Measurements from ENCODE around the gene FADS2. TPM values are rescaled to one million over a fixed set of nuclear protein-coding genes. Genes with fewer than 3 reads are reported as not detected.

Gene FADS2
- total and polyA plus RNA-seq, 12 donors = 12.2 to 37.0 (median 23.5) TPM

DNA sequence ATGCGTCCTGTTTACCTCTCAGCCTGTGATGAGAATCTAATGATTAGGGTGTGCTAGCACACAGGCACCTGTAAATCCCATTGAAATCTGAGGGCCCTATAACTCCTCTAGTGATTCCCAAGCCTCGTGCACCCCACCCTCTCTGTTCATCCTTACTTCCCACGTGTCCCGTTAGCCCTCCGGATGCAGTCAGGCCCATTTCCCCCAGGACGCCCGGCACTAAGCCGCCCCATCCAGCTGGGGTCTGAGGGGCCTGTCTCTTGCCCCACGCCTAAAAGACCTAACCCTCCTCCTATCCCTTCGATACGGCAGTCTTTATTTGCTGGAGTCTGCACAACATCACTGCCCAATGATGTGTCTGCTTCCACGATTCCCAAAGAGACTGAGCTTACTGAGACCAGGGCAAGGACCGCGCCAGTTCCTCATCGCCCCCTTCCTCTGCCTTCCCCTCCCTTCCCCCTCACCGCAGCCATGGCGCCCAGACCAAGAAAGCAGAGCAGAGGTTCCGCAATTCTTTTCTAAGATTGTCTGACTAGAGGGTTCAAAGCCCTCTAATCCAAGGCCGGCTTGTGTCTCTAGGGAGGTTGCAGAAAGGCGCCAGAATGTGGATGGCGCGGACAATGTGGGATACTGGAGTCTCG is 1.1 kb upstream of the FADS2 start:
- Histone ChIP-seq H3K9me3 (no peaks in the 10 kb centered on the region), H3K27me3 (peaks cover 0 to 11% (median 0%) of the 10 kb centered on the region in 7 donors), H3K4me3 (peak overlapping the region; percentile 44 to 86 (median 73)), H3K36me3 (peaks cover 0 to 4% (median 0%) of the 10 kb centered on the region in 9 donors), H3K27ac (peak overlapping the region; percentile 40 to 95 (median 86)), H3K4me1 (peaks cover 9 to 53% (median 36%) of the 10 kb centered on the region in 9 donors)
- DNase-seq (no peak), ATAC-seq (peak in 5 of 8 donors; percentile 1 to 8 (median 4))
- WGBS, 2 donors = 21% methylated on average over 23 of the region's 23 CpGs
- TF ChIP-seq, protein P1, sequence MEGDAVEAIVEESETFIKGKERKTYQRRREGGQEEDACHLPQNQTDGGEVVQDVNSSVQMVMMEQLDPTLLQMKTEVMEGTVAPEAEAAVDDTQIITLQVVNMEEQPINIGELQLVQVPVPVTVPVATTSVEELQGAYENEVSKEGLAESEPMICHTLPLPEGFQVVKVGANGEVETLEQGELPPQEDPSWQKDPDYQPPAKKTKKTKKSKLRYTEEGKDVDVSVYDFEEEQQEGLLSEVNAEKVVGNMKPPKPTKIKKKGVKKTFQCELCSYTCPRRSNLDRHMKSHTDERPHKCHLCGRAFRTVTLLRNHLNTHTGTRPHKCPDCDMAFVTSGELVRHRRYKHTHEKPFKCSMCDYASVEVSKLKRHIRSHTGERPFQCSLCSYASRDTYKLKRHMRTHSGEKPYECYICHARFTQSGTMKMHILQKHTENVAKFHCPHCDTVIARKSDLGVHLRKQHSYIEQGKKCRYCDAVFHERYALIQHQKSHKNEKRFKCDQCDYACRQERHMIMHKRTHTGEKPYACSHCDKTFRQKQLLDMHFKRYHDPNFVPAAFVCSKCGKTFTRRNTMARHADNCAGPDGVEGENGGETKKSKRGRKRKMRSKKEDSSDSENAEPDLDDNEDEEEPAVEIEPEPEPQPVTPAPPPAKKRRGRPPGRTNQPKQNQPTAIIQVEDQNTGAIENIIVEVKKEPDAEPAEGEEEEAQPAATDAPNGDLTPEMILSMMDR (IDR thresholded peaks at IDR 0.05) = no peak
- intact Hi-C loops (cut with DNase I) = loop anchor here in 2 of 10 donors (2.0 to 5.0 kb wide), 2 partner anchors 35 to 64 kb away; partner anchors contain the start of gene FADS3 (in 1 of the 2)

DNA sequence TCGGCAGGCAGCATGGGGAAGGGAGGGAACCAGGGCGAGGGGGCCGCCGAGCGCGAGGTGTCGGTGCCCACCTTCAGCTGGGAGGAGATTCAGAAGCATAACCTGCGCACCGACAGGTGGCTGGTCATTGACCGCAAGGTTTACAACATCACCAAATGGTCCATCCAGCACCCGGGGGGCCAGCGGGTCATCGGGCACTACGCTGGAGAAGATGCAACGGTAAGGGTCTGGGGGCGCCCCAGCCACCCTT is 204 bp downstream of the FADS2 start:
- H3K36me3 ChIP-seq = peaks cover 0 to 3% (median 0%) of the 10 kb centered on the region in 9 donors
- no peak for ATAC-seq
- peak overlapping the region in 9 of 10 donors; percentile 77 to 95 (median 87) for H3K27ac ChIP-seq
- TF ChIP-seq, protein P1 (IDR thresholded peaks at IDR 0.05) = no peak
- H3K4me3 ChIP-seq = peak overlapping the region; percentile 44 to 86 (median 73)
- no peaks in the 10 kb centered on the region for H3K9me3 ChIP-seq
- H3K4me1 ChIP-seq = peaks cover 12 to 60% (median 48%) of the 10 kb centered on the region in 9 donors
- 1% methylated on average over 16 of the region's 16 CpGs for WGBS, 2 donors
- DNase-seq = no peak
- peaks cover 0 to 11% (median 0%) of the 10 kb centered on the region in 7 donors for H3K27me3 ChIP-seq
- intact Hi-C loops (cut with DNase I) = loop anchor here in 1 of 10 donors (5.0 kb wide), 1 partner anchor 34 kb away; no protein-coding TSS in a partner anchor

DNA sequence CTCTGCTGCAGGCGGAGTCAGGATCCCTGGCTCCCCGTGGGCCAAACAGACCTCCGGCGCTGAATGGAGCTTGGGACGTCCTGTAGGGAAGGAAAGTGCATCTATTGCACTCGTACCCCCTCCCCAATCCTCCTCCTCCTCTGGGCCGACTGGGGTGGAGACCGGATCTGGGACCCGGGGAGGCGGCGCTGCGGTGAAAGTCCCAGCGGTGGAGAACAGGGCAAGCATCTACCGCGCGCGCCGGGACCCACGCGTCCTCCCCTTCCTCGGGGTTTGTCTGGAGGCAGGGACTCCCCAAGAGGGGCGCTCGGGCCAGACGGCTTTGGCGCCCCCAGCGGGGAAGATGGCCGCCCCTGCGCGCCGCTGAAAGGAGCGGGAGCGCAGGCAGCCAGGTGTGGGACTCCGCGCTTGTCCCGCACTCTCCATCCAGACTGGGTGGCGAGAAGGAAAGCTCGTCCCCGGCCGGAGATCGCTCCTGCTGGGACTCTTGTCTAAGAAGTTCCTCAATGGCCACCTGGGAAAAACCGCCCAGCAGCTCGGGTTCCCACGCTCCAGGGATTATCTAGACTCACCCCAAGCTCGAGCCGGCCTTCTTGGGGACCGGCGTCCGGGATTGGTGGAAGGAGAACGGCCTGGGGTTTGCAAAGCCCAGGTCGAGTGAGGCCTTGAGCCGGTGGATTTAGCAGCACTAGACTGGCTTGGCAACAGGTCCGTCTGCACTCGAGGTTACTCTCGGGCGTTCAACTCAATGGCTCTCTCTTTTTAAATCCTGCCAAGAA is 718 bp downstream of the FADS2 start:
- H3K4me1 ChIP-seq = peaks cover 12 to 65% (median 50%) of the 10 kb centered on the region in 9 donors
- DNase-seq (peak; percentile 53 to 56), ATAC-seq (peak; percentile 31 to 59 (median 48))
- 0 to 1% methylated on average over 47 to 55 of the region's 55 CpGs for WGBS, 2 donors
- H3K9me3 ChIP-seq = no peaks in the 10 kb centered on the region
- intact Hi-C loops (cut with DNase I) = loop anchor here in 1 of 10 donors (5.0 kb wide), 1 partner anchor 33 kb away; no protein-coding TSS in a partner anchor
- TF ChIP-seq, protein P1 (IDR thresholded peaks at IDR 0.05) = peak in 8 of 9 donors; percentile 30 to 68 (median 51)
- peak overlapping the region; percentile 44 to 86 (median 73) for H3K4me3 ChIP-seq
- peaks cover 0 to 11% (median 0%) of the 10 kb centered on the region in 7 donors for H3K27me3 ChIP-seq
- no peaks in the 10 kb centered on the region for H3K36me3 ChIP-seq
- peak overlapping the region; percentile 2 to 95 (median 86) for H3K27ac ChIP-seq

DNA sequence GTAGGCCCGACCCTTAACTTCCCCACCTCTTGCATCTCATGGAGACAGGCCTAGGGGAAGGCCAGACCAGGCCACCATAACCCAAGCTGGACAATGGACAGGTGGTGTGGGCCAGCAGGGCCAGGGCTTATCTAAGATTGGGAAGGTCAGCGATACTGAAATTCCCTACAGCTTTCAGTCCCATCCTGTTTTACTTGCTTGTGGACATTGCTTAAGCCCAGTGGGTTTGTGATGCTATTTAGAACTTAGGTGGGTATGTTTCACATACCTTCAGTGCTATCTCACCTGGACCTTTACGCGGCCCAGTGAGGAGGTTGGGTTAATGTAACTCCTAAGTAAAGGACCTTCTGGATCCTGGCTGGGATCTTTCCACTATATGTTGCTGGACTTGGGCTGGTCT is 1.7 kb downstream of the FADS2 start:
- peaks cover 15 to 75% (median 59%) of the 10 kb centered on the region in 9 donors for H3K4me1 ChIP-seq
- no peaks in the 10 kb centered on the region for H3K9me3 ChIP-seq
- ATAC-seq (no peak), DNase-seq (no peak)
- no peaks in the 10 kb centered on the region for H3K36me3 ChIP-seq
- H3K4me3 ChIP-seq = peak overlapping the region in 6 of 10 donors; percentile 67 to 86 (median 78)
- intact Hi-C loops (cut with DNase I) = loop anchor here in 2 of 10 donors (2.0 to 5.0 kb wide), 3 partner anchors 13 to 33 kb away; partner anchors contain the start of gene FADS1 (in 1 of the 2)
- TF ChIP-seq, protein P1 (IDR thresholded peaks at IDR 0.05) = no peak
- H3K27ac ChIP-seq = peak overlapping the region in 8 of 10 donors; percentile 77 to 94 (median 86)
- WGBS, 2 donors = 77 to 83% methylated on average over 4 of the region's 4 CpGs
- peaks cover 0 to 11% (median 0%) of the 10 kb centered on the region in 7 donors for H3K27me3 ChIP-seq

Data from heart right ventricle (tissue), 16 donors.